Right lobe of liver (tissue), 6 donors: Measurements from ENCODE around the gene DOCK6. TPM values are rescaled to one million over a fixed set of nuclear protein-coding genes. Genes with fewer than 3 reads are reported as not detected.

Experiments
- ATAC-seq, 4 donors: fragments of 200-7000 bp; cut with Tn5 transposase; one replicate each; pipeline ENCODE4 v1.9.1; 2020; ENCODE audit warnings: mild to moderate bottlenecking in 4 of 4, moderate library complexity in 4 of 4
- DNase-seq, 3 donors: peaks; one replicate each; pipeline ENCODE4 v3.0.0-alpha.2; 2020
- H3K27ac ChIP-seq, 3 donors: fragments of 200-600 bp; one replicate each; pipeline ENCODE4 v1.8.0; 2022
- H3K27me3 ChIP-seq, 2 donors: fragments of 200-600 bp; one replicate each; pipeline ENCODE4 v1.8.0; 2022
- H3K36me3 ChIP-seq, 4 donors: fragments of 200-600 bp; sonication (generic) in 1 of 4; one replicate each; pipeline versions ENCODE4 v1.5.1 to v1.8.0; 2017 to 2022; ENCODE audit warnings: control low read depth in 1 of 4
- H3K4me1 ChIP-seq, 4 donors: fragments of 200-600 bp; sonication (generic) in 1 of 4; one replicate each; pipeline versions ENCODE4 v1.5.1 to v1.8.0; 2017 to 2022; ENCODE audit warnings: control low read depth in 1 of 4
- H3K4me3 ChIP-seq, 3 donors: fragments of 200-600 bp; one replicate each; pipeline ENCODE4 v1.8.0; 2022
- H3K9me3 ChIP-seq, 4 donors: fragments of 200-600 bp; sonication (generic) in 1 of 4; one replicate each; pipeline versions ENCODE4 v1.5.1 to v1.8.0; 2017 to 2022; ENCODE audit warnings: control low read depth in 1 of 4
- CTCF ChIP-seq, 4 donors: fragments of 200-600 bp in 3 of 4; fragments of 450-650 bp in 1 of 4; IDR thresholded peaks; one replicate each; pipeline versions ENCODE4 v1.5.1 to v1.8.0; 2016 to 2022; ENCODE audit warnings: antibody characterized with exemption in 4 of 4, mild to moderate bottlenecking in 2 of 4
- POLR2A ChIP-seq: fragments of 450-650 bp; IDR thresholded peaks from one replicate; pipeline ENCODE4 v1.6.1; 2017; ENCODE audit warnings: antibody characterized with exemption, mild to moderate bottlenecking
- WGBS: methylation state at CpG from one replicate; pipeline ENCODE4 v1.1.6; 2018; ENCODE audit warnings: low coverage, low lambda C conversion rate; ENCODE audit not compliant: insufficient coverage; ENCODE audit errors: missing lambda C conversion rate; 5-methylcytosine and 5-hydroxymethylcytosine counted together
- intact Hi-C, 2 donors: fragments of 100-400 bp; cut with DNase I; formaldehyde crosslinking; loops; one replicate each; pipeline versions ENCODE4 v1.11.2 to v1.14.1; 2022
- total RNA-seq, 6 experiments: library from RNA; depleted of rRNA in 2 of 6; stranded (reverse); fragments of >200 nt in 2 of 6; fragmentation: NEBNext Ultra II Directional in 3 of 6; extraction: Animal tissue kit (Norgen Biotek cat#: 25700) in 3 of 6; gene quantifications; one replicate each; pipeline versions ENCODE4 v1.1.0 to v1.2.4, GENCODE V29; 2016 to 2023
- donor health status: DM: no; HTN: yes; CAD: no.
- donor health status: DM: no; HTN: no; CAD: no.
- donor health status: DM: no; HTN: no; CAD: no.
- donor health status: DM: no; HTN: yes; CAD: no.
- donor health status: DM: no; HTN: yes; CAD: no.

DOCK6 gene
- total RNA-seq, 6 experiments from 2014 or later: 19.9 to 45.9 (median 30.4) TPM

GRCh38 chr19:11202488-11203193 lies 59.7 kb downstream of the DOCK6 start:
- H3K36me3 ChIP-seq: no peaks in the 10 kb centered on the region
- peak in 1 of 4 donors; percentile 1 for ATAC-seq
- H3K4me1 ChIP-seq: peaks cover 0 to 31% (median 15%) of the 10 kb centered on the region in 4 donors

GRCh38 chr19:11201791-11202190 lies 60.5 kb downstream of the DOCK6 start:
- H3K9me3 ChIP-seq: no peaks in the 10 kb centered on the region
- ATAC-seq: peak in 1 of 4 donors; percentile 15
- intact Hi-C loops: loop anchor here (2.0 to 5.0 kb wide), 2 partner anchors 63 to 64 kb away; no protein-coding TSS in a partner anchor
- no peaks in the 10 kb centered on the region for H3K36me3 ChIP-seq
- H3K4me1 ChIP-seq: peaks cover 0 to 31% (median 15%) of the 10 kb centered on the region in 4 donors
- no peak for DNase-seq
- TF ChIP-seq POLR2A: no peak
- TF ChIP-seq CTCF (IDR thresholded peaks at IDR 0.05): no peak
- H3K4me3 ChIP-seq: no peak overlapping the region
- WGBS: 72% methylated on average over 18 of the region's 24 CpGs
- H3K27me3 ChIP-seq: no peaks in the 10 kb centered on the region
- no peak overlapping the region for H3K27ac ChIP-seq

More at GRCh38 chr19:11202488-11203193, 59.7 kb downstream of the DOCK6 start:
- Histone ChIP-seq H3K27me3 (no peaks in the 10 kb centered on the region), H3K9me3 (no peaks in the 10 kb centered on the region), H3K4me3 (no peak overlapping the region), H3K27ac (peak overlapping the region in 2 of 3 donors; percentile 34 to 40)
- TF ChIP-seq CTCF (IDR thresholded peaks at IDR 0.05) (no peak), POLR2A (no peak)
- WGBS: 38% methylated on average over 14 of the region's 20 CpGs
- intact Hi-C loops: loop anchor here (2.0 to 5.0 kb wide), 2 partner anchors 64 to 65 kb away; no protein-coding TSS in a partner anchor
- DNase-seq: no peak

GRCh38 chr19:11200931-11201330 lies 61.4 kb downstream of the DOCK6 start:
- Histone ChIP-seq H3K9me3 (no peaks in the 10 kb centered on the region), H3K36me3 (no peaks in the 10 kb centered on the region), H3K27me3 (no peaks in the 10 kb centered on the region), H3K4me1 (peaks cover 0 to 34% (median 16%) of the 10 kb centered on the region in 4 donors), H3K4me3 (no peak overlapping the region), H3K27ac (no peak overlapping the region)
- DNase-seq (no peak), ATAC-seq (no peak)
- intact Hi-C loops: loop anchor here in 1 of 2 donors (5.0 kb wide), 1 partner anchor 64 kb away; no protein-coding TSS in a partner anchor
- WGBS: no CpG with 5 or more reads among the region's 9 CpGs
- no peak for TF ChIP-seq POLR2A
- no peak for TF ChIP-seq CTCF (IDR thresholded peaks at IDR 0.05)

GRCh38 chr19:11200015-11200574 lies 62.2 kb downstream of the DOCK6 start:
- no peaks in the 10 kb centered on the region for H3K27me3 ChIP-seq
- H3K27ac ChIP-seq: no peak overlapping the region
- TF ChIP-seq CTCF (IDR thresholded peaks at IDR 0.05) (no peak), POLR2A (no peak)
- H3K4me1 ChIP-seq: peaks cover 0 to 36% (median 14%) of the 10 kb centered on the region in 4 donors
- WGBS: 37% methylated on average over 3 of the region's 15 CpGs
- H3K4me3 ChIP-seq: no peak overlapping the region
- DNase-seq (no peak), ATAC-seq (no peak)
- no peaks in the 10 kb centered on the region for H3K36me3 ChIP-seq
- intact Hi-C loops: loop anchor here in 1 of 2 donors (5.0 kb wide), 1 partner anchor 63 kb away; no protein-coding TSS in a partner anchor
- no peaks in the 10 kb centered on the region for H3K9me3 ChIP-seq
